Measurements from ENCODE around the gene KLHL42.
A peak's percentile ranks its signal among the peaks of the same experiment; 100 is the strongest.

Gene KLHL42

DNA sequence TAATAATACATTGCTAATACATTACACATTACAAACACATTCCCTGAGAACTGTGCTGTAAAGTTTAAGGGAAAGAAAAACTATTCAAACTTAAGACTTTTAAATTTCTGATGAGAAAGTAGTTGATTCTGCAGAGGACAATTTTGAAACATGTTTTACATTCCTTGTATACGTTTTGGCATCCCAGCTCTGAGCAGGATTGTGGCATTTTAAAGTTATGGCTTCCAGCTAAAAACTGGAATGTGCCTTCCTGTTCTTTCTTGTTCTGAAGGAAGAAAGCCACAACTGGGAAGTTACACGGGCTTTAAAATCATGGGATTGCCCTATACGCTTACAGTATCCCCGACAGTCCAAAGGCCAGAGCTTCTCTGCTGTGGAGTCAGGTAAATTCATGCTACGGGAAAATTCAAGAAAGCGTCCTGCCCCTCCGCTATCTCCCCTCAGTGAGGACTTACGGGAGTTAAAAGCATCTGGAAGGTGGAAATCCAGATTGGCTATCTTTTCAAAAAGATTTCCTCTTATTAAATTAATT, 10.8 kb upstream of the KLHL42 start:
- Mint-ChIP-seq H3K27me3 (no peaks in the 10 kb centered on the region), H3K4me1 (ENCODE audit: low read depth) (peaks cover 4% of the 10 kb centered on the region), H3K4me3 (no peak overlapping the region), H3K36me3 (ENCODE audit: low read depth) (no peaks in the 10 kb centered on the region), H3K27ac (no peak overlapping the region), H3K9me3 (no peaks in the 10 kb centered on the region)
- intact Hi-C loops (cut with micrococcal nuclease): no loop called here

DNA sequence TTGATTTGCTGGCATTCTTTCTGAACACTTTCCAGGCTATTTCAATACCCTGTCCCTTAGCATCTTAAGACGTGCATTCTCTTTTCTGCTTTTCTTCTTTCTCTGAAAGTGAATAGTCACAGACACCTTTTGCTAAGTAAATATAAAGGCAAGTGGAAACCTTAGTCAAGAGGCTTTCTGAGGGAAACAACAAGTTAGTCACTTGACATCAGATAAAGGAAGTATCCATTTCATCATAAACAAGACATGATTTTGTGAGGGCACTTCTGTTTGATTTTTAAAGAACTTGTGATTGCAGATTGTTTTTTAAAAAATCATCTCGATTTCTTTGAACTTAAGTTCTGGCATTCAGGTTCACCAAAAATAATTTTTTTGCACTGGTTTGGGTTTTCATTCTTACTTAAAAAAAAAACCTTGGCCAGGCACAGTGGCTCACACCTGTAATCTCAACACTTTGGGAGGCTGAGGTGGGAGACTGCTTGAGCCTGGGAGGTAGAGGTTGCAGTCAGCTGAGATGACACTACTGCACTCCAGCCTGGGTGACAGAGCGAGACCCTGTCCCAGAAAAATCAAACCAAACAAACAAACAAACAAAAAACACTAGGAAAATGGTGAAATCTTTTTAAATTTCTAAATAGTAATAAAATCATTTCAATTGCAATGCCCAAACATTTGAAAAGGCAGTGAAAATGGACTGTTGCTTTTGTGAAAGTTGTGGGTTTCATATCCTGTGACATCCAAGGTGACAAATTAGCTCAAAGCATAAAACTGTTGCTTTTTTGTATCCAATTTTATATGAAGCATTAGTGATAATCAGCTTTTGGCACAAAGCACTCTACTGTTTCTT, 8.3 kb upstream of the KLHL42 start:
- no peaks in the 10 kb centered on the region for H3K9me3 Mint-ChIP-seq
- H3K27me3 Mint-ChIP-seq: no peaks in the 10 kb centered on the region
- intact Hi-C loops (cut with micrococcal nuclease): no loop called here
- H3K27ac Mint-ChIP-seq: no peak overlapping the region
- peaks cover 4% of the 10 kb centered on the region for H3K4me1 Mint-ChIP-seq (ENCODE audit: low read depth)
- no peak overlapping the region for H3K4me3 Mint-ChIP-seq
- H3K36me3 Mint-ChIP-seq (ENCODE audit: low read depth): no peaks in the 10 kb centered on the region

DNA sequence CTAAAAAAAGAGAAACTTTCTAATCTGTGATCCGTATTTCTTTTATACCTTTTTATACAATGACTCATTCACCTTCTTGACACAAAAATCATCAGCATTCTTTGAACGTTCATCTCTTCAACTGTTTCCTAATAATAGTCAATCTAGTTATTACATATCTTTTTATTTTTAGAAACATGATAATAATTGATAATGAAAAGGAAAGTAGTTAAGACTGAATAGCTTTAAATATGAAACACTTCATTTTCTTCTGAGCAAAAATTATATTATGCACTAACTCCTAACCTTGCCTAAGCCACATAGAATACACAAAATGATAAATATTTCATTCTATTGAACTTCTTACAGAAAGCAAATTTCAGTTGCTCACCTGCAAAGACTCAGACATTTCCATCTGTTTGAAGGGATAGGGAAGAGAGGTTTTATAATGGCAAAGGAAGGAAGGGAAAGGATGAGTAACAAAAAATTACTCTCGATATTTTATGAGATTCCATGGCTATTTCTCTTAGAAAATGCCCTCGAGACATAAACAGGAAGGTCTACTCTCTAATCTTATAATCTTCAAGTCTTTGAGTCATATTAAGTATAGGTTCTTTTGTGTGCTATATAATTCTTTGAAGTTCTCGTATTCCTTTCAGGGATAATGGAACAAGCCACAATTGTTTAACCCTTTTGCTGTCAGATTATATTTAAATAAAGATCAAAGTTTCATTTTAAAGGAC, 7.5 kb upstream of the KLHL42 start:
- Mint-ChIP-seq H3K27ac (no peak overlapping the region), H3K36me3 (ENCODE audit: low read depth) (no peaks in the 10 kb centered on the region), H3K4me1 (ENCODE audit: low read depth) (peaks cover 4% of the 10 kb centered on the region), H3K27me3 (no peaks in the 10 kb centered on the region), H3K9me3 (no peaks in the 10 kb centered on the region), H3K4me3 (no peak overlapping the region)
- intact Hi-C loops (cut with micrococcal nuclease): no loop called here

DNA sequence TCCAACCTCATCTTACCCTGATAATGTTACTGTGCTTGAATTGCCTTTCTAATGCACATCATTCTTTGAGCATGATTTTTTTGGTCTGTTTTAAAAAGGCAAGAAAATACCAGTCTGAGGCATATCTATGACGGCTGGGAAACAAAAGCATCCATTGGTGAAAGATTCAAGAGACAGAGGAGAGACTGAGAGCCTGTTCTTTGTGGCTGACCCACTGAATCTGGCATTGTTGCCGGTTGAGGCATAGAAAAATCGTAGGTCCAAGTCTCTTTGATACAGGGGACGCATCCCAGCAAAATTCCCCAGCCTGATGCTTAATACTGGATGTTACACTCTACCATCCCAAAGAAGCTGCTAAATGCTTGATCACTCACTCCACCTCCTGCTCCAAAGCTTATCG, 2.9 kb upstream of the KLHL42 start:
- Mint-ChIP-seq H3K9me3 (no peaks in the 10 kb centered on the region), H3K27me3 (peaks cover 7% of the 10 kb centered on the region), H3K36me3 (ENCODE audit: low read depth) (peaks cover 6% of the 10 kb centered on the region), H3K4me3 (no peak overlapping the region), H3K27ac (no peak overlapping the region), H3K4me1 (ENCODE audit: low read depth) (peaks cover 25% of the 10 kb centered on the region)
- intact Hi-C loops (cut with micrococcal nuclease): no loop called here

GRCh38 chr12:27778206-27778605, 1.8 kb upstream of the KLHL42 start:
- Mint-ChIP-seq H3K9me3 (no peaks in the 10 kb centered on the region), H3K4me1 (ENCODE audit: low read depth) (peaks cover 25% of the 10 kb centered on the region), H3K27ac (no peak overlapping the region), H3K27me3 (peaks cover 7% of the 10 kb centered on the region), H3K4me3 (no peak overlapping the region), H3K36me3 (ENCODE audit: low read depth) (peaks cover 6% of the 10 kb centered on the region)
- intact Hi-C loops (cut with micrococcal nuclease): no loop called here

GRCh38 chr12:27779416-27779919, 565 bp upstream of the KLHL42 start:
- no peaks in the 10 kb centered on the region for H3K9me3 Mint-ChIP-seq
- H3K4me1 Mint-ChIP-seq (ENCODE audit: low read depth): peaks cover 21% of the 10 kb centered on the region

GRCh38 chr12:27780612-27781408, 777 bp downstream of the KLHL42 start:
- intact Hi-C loops (cut with micrococcal nuclease): no loop called here
- no peaks in the 10 kb centered on the region for H3K9me3 Mint-ChIP-seq
- H3K36me3 Mint-ChIP-seq (ENCODE audit: low read depth): peaks cover 6% of the 10 kb centered on the region
- peak overlapping the region; percentile 82 for H3K4me3 Mint-ChIP-seq
- H3K4me1 Mint-ChIP-seq (ENCODE audit: low read depth): peaks cover 27% of the 10 kb centered on the region
- H3K27ac Mint-ChIP-seq: peak overlapping the region; percentile 65
- peaks cover 7% of the 10 kb centered on the region for H3K27me3 Mint-ChIP-seq

More at GRCh38 chr12:27779416-27779919, 565 bp upstream of the KLHL42 start:
- Mint-ChIP-seq H3K27ac (peak overlapping the region; percentile 18), H3K36me3 (ENCODE audit: low read depth) (peaks cover 6% of the 10 kb centered on the region), H3K27me3 (peaks cover 7% of the 10 kb centered on the region), H3K4me3 (peak overlapping the region; percentile 82)
- intact Hi-C loops (cut with micrococcal nuclease): no loop called here

DNA sequence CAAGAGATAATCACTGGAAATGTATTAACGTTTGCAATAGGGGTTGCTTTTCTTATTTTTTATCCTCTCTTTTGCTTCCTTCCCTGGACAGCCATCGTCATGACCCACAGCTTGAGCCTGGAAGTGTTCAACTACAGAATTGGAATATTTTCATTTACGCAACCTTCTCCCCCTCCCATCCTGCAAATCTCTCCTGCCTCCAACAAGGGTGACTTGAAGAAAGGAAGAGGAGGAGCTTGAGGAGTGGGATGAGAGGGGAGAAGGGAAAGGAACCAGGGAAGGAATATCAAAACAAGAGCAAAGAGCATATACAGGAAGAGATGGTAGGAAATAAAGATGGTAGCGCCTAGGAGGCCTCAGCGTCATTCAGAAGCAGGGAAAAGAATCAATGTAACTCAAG, 1.6 kb downstream of the KLHL42 start:
- Mint-ChIP-seq H3K36me3 (ENCODE audit: low read depth) (peaks cover 6% of the 10 kb centered on the region), H3K27ac (no peak overlapping the region), H3K4me3 (no peak overlapping the region), H3K4me1 (ENCODE audit: low read depth) (peaks cover 27% of the 10 kb centered on the region), H3K9me3 (no peaks in the 10 kb centered on the region), H3K27me3 (peaks cover 7% of the 10 kb centered on the region)
- intact Hi-C loops (cut with micrococcal nuclease): no loop called here

DNA sequence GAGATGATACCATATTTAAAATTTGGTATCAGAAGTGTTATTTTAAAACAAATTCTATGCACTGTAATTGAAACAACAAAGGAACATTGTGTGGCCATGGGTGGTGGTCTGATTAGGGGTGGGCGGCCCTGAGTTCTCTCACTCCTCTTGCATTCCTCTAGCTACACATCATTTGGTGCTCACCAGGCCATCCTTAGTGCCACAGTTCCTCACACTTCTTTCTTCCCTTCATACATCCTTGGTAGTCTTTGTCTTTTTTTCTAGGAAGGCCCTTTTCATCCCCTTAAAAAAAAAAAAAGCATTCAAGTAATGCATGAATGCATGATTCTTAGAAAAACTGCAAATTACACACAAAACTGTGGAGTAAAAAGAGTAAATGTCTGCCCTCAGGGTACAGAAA, 2.4 kb downstream of the KLHL42 start:
- intact Hi-C loops (cut with micrococcal nuclease): no loop called here
- Mint-ChIP-seq H3K27me3 (peaks cover 7% of the 10 kb centered on the region), H3K4me1 (ENCODE audit: low read depth) (peaks cover 27% of the 10 kb centered on the region), H3K4me3 (no peak overlapping the region), H3K36me3 (ENCODE audit: low read depth) (peaks cover 6% of the 10 kb centered on the region), H3K9me3 (no peaks in the 10 kb centered on the region), H3K27ac (no peak overlapping the region)

GRCh38 chr12:27785882-27786570, 6.0 kb downstream of the KLHL42 start:
- Mint-ChIP-seq H3K27ac (no peak overlapping the region), H3K27me3 (no peaks in the 10 kb centered on the region)
- intact Hi-C loops (cut with micrococcal nuclease): no loop called here

GRCh38 chr12:27787559-27787958, 7.5 kb downstream of the KLHL42 start:
- H3K9me3 Mint-ChIP-seq: no peaks in the 10 kb centered on the region
- H3K27me3 Mint-ChIP-seq: no peaks in the 10 kb centered on the region
- H3K4me1 Mint-ChIP-seq (ENCODE audit: low read depth): peaks cover 6% of the 10 kb centered on the region
- no peak overlapping the region for H3K4me3 Mint-ChIP-seq
- peaks cover 13% of the 10 kb centered on the region for H3K36me3 Mint-ChIP-seq (ENCODE audit: low read depth)
- H3K27ac Mint-ChIP-seq: no peak overlapping the region
- intact Hi-C loops (cut with micrococcal nuclease): no loop called here

More at GRCh38 chr12:27785882-27786570, 6.0 kb downstream of the KLHL42 start:
- peaks cover 16% of the 10 kb centered on the region for H3K4me1 Mint-ChIP-seq (ENCODE audit: low read depth)
- H3K4me3 Mint-ChIP-seq: no peak overlapping the region
- peaks cover 7% of the 10 kb centered on the region for H3K36me3 Mint-ChIP-seq (ENCODE audit: low read depth)
- no peaks in the 10 kb centered on the region for H3K9me3 Mint-ChIP-seq

DNA sequence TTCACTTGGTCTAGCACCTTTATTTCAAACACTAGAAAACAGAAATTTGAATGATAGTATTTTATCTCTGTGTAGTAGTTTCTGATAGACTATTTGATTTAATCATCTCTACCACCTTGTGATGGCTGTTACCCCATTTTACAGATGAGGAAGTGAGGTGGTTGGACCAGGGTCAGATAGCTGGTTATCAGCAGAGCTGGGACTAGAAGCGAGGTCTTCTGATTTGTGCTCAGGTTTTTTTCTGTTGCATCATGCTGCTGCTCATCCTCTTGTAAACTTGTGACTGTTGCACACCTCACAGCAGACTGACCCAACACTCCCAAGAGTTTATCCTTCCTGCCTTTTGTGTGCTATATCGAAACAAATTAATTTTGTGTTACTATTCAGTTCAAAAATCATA, 10.1 kb downstream of the KLHL42 start:
- Mint-ChIP-seq H3K9me3 (no peaks in the 10 kb centered on the region), H3K36me3 (ENCODE audit: low read depth) (peaks cover 28% of the 10 kb centered on the region), H3K27ac (no peak overlapping the region), H3K27me3 (no peaks in the 10 kb centered on the region), H3K4me3 (no peak overlapping the region), H3K4me1 (ENCODE audit: low read depth) (peaks cover 6% of the 10 kb centered on the region)
- intact Hi-C loops (cut with micrococcal nuclease): no loop called here
